ENCODE results near the gene KPNA2.
"Not testable (repeated sequence)": the region's sequence is repeated elsewhere in the genome, so short reads cannot be mapped to it uniquely, and the experiment has no call there.

Gene KPNA2

DNA sequence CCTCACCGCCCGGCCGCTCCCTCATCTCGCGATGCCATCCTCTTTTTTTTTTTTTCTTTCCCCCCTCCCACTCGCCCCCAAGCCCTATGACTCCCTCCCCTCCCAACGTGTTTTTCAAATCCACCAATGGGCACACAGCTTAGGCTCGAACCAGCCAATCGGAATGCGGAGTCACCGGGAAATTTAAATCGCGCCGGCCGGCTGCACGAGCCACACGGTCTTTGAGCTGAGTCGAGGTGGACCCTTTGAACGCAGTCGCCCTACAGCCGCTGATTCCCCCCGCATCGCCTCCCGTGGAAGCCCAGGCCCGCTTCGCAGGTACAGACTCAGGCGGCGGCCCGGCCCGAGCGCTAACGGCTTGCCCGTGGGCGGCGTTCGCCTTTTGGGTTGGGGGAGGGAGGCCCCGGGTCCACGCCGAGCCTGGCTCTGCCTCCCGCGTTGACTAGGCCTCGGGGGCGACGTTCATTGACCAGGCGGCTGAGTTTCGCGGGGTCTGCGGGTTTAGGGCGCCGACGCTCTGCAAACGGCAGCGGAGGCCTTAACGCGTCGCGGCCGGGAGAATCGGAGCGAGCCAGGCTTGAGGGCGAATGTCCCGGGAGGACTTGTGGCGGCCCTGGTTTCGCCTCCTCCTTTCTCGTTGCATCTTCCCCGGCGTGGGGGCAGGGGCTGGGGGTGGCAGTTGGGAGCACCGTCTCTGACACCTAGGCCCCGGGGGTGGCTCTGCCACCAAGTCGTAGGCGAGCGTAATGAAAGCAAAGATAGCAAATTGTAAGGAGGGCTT, at the start of gene KPNA2:
Gene KPNA2 (plus strand): TSS at position 213 of the 781 bp plus-strand sequence. CDS start 1,398 bp downstream, outside the sequence.
- peak; percentile 66 to 98 (median 90) for DNase-seq

DNA sequence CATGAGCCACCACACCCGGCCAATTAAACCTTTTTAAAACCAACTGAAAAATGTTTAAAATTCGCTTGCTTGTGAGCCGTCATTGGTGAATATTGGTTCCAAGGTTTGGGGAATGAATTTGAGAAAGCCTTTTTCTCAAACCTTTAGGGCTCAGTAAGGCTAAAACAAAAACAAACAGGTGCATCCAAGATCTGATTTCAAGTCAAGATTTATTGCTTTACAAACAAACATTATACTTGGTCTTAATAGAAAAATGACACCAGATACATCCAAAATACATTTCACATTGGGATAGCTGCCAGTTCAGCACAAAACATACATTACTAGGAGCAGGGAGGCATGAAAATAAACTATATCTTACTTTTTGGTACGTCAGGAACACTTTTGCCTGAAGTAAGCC, 44.6 kb upstream of the KPNA2 start:
- DNase-seq, result no peak

DNA sequence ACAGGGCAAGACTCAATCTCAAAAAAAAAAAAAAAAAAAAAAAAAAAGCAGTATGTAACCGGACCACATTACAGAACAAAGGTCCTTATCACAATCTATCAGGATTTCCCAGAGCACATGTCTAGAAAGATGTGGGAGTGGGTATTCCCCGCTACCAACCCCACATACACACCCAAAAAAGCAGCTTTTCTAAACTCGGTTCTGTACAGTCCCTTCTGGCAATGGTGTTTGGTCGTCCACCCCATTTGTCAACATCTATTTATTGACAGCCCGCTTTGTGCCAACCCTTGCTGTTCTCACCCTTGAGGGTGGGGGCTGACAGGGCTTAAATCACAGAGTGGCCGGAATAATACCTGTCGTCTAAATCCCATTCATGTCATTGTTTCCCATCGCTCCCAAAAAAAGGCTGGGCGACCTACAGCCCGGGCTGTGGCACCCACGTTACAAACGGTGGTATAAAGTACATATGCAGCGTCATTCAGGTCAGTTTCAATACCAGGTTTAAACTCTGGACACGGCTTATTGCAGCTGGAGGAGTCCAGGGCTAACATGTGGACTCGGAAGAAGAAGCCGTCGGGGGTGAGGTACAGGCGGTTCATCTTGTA, 42.9 kb upstream of the KPNA2 start:
- DNase-seq, result peak in 1 of 51 donors; percentile 36

DNA sequence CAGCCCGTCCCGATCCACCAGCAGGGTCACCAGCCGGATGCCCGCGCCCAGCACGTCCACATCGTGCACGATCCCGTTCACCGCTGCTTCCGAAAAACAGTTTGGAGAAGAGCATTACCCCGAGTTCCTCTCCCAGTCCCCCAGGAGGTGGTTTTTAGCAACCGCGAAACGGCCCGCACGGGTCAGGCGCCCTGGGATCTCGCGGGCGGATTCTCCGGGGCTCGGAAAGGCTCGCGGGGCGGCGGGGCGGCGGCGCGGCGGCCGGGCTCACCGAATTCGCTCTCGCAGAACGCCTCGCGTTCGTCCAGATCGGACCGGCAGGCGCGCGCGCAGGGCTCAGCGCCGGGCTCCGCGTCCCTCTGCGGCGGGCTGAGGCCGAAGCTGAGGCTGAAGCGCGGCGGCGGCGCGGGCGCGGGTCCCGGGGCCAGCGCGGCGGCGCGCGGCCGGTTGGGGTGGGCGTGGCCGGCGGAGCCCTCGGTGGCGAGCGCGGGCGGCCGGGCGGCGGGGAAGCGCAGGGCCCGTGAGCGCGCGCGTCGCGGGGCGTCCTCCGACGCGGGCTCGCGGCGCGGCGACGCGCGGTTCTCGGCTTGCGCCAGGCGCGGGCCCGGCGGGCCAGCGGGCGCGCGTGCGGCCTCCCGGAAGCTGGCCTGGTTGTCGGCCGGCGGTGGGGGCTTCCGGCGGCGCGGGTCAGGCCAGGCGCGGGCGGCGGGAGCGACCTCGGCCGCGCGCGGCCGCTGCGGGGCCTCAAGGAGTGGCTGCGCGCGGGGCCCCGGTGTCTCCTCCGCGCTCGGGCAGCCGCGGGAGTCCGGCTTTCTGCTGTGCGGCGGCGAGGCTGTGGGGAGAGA, 42.2 kb upstream of the KPNA2 start:
- peak in 49 of 51 donors; percentile 26 to 90 (median 70) for DNase-seq

DNA sequence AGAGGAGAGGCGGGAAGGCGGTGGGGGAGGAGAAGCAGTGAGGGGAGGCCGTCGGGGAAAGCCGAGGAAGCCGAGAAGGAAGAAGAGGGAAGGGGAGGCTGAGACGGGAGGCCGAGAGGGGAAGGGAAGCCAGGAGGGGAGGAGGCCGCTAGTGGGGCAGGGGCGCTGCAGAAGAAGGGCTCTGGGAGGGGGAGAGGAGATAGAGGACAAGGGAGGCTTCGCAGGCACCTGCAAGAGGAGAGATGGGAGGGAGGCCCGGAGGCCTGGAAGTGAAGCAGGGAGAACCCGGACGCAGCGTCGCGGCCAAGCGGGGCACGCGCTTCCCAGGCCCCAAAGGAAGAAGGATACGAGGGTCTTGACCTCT, 41.6 kb upstream of the KPNA2 start:
- peak in 2 of 51 donors; percentile 54 to 84 for DNase-seq

DNA sequence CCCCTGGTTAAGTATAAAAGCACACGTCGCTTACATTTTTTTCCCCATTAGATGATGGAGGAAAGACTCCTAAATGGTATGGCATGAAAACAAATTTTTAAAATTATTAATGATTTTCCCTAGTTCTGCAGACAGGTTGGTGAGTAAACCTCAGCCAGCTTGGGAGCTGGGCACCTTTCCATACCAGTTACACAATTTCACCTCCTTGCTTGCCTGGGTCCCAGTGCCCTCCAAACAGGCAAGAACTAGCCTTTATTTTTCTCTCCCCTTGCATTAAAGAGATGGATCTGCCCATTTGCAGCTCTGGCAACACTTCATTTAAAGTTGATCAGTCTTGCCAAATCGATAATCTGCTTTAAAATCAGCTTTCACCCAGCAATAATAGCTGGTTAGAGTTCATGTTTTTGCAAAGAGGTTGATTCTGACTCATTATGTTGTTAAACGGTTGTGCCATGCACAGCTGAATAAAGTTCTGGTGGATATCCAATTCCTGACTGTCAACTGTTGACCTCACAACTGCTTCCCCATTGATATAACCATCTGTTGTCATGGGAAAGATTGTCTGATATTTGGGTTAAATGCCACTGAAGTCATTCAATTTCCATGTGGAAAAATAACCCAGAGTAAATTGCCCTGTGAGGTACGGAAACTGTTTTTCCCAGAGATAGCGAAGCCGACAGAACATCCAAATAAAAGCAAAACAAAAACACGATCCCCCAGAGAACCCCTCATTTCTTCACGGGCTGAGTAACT, 40.5 kb upstream of the KPNA2 start:
- DNase-seq, result peak in 6 of 51 donors; percentile 4 to 49 (median 18)

DNA sequence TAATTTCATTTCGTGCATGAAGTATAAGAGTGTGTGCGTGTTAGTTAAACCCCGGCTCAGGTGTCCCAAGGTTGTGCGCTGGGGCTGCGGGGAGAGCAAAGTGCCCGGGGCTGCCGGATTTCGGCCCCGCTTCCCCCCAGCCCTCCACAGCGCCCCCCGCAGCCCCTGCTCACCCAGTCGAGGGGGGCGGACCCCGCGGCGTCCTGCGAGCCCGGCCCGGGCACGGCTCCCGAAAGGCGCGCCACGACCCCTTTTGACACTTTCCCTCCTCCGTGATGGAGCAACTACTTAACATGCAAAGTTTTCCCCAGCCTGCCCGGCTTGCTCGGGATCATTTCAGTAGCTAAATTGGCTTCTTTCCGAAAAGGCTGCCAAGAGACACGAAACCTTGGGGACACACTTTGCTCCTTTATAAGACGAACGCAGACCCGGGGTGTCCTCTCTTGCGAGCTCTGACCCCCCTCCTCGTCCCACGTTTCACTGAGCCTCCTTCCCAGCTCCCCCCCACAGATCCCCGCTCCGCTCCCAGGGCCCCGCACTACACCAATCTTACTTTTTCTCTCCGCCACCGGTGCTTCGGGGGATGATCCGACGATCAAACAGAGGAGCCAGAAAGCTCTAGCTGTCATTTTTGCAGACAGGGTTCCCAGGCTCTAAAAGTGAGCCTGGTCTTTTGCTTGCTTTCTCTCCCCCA, 39.8 kb upstream of the KPNA2 start:
- peak in 24 of 51 donors; percentile 7 to 55 (median 26) for DNase-seq

DNA sequence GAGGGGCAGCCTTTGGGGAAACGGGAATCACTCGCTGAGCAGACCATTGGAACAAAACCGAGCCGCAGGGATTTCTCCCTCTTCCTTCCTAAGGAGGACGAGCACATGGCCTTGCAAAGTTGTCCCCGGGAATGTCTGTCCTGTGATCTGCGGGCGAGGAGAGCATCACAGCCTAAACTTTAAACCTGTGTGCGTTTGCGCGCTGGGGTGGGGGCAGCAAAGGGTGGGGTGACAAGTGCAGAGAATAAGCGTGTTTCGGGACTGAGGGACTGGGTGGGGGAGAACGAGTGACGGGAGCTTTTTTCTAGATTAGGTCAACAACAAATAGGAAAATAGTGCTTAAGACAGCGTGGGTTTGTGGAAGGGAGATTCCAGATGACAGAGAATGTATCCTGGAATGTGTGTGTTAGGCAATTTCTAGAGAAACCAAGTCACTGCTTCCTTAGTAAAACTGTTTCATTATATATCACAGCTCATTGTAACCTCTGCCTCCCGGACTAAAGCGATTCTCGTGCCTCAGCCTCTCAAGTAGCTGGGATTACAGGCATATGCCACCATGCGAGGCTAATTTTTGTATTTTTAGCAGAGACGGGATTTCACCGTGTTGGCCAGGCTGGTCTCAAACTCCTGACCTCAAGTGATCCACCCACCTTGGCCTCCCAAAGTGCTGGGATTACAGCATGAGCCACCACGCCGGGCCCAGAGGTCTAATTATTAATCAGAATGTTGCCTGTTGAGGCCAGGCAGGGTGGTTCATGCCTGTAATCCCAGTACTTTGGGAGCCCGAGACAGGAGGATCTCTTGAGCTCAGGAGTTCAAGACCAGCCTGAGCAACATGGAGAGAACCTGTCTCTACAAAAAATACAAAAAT, 39.0 kb upstream of the KPNA2 start, which contains the start of gene C17orf58:
Gene C17orf58 (minus strand): TSS at position 169 of the 871 bp plus-strand sequence. CDS start 271 bp downstream, outside the sequence.
- DNase-seq, result peak in 1 of 51 donors; percentile 15

DNA sequence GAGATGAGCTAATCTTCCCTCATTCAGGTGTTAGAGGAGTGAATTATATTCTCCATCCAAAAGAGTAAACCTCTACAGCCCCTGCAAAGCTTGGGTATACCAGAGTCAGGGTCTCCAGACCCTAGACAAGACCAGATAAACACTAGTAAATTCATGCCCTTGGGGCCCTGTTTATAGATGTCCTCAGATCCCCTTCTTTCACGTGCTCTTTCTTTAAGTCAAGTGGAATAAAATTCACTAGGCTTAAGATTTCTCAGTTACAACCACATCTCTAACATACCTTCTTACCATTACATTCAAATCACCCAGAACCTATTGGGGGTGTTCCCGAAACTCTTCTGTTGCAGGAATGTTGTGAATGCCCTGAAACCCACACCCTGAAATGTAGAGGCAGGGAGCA, 37.1 kb upstream of the KPNA2 start:
- no peak for DNase-seq

DNA sequence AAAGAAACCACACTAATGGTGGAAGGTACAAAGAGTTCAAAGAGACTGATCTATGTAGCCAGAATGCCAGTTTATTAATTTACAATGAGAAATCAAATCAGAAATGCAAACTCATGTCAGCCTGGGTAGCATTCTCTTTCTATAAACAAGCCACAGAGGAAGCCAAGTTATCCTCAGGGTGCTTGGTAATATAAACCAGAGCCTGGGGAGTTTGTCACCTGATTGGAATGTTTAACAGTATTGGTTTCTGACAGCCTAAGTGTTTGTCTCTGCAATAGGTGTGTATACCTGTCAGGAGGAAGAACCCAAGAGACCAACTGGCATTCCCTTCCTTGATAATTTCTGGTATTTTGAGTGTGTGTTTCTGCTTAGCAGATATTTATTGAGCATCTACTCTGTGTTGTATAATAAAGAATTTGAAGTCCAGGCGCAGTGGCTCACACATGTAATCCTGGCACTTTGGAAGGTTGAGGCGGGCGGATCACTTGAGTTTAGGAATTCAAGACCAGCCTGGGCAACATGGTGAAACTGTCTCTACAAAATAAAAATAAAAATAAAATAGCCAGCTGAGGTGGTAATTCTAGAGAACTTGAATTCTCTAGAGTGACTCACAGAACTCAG, 36.1 kb upstream of the KPNA2 start:
- DNase-seq, result no peak

DNA sequence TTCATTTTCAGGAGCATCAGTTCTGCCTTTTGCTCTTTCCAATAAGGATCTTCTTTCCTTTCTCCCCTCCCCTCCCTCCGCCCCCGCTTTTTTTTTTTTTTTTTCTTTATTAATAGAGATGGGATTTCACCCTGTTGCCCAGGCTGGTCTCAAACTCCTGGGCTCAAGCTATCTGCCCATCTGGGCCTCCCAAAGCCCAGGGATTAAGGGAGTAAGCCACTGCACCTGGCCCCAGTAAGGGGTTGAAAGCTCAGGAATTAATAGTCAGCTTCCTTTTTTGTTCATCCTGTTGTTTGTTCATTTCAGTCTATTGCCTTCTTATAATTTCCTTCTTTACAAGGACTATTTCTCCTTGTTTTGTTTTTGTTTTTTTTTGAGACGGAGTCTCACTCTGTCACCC, 31.3 kb upstream of the KPNA2 start:
- DNase-seq, result no peak

DNA sequence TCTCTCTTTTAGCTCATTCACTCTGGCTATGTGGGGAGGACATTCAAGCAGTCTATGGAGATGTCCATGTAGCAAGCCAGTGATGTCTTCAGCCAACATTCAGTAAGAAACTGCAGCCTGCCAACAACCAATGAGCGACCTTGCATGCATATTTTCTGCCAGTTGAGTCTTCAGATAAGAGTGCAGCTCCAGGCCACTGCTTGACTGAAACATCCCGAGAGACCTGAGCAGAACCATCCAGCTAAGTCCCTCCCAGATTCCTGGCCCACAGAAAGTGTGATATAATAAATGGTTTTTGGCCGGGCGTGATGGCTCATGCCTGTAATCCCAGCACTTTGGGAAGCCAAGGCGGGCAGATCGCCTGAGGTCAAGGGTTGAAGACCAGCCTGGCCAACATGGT, 28.7 kb upstream of the KPNA2 start:
- no peak for DNase-seq

DNA sequence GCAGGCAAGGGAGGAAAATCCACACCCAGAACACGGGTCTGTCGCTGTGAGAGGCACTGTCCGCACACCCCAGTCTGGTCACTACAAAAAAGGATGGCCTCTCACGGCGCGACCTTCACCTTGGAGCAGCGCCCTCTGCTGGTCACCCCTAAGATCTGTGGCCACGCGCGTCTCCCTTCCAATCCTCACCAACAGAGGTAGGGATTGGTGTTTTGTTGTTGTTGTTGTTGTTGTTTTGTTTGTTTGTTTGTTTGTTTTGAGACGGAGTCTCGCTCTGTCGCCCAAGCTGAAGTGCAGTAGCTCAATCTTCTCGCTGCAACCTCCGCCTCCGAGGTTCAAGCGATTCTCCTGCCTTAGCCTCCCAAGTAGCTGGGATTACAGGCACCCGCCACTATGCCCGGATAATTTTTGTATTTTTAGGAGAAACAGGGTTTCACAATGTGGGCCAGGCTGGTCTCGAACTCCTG, 24.3 kb upstream of the KPNA2 start:
- DNase-seq, result peak in 31 of 51 donors; percentile 1 to 67 (median 18)

DNA sequence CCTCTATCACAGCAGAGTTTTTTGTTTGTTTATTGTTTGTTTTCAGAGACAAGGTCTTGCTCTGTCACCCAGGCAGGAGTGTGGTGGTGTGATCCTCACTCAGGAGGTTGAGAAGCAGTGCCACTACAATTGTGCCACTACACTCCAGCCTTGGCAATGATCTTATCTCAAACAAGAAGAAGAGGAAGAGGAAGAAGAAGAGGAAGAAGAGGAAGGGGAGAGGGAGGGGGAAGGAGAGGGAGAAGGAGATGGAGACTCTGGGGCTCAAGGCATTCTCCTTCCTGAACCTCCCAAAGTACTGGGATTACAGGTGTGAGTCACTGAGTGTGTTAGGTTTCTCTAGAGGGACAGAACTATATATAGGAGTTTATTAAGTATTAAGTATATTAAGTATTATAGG, 22.1 kb upstream of the KPNA2 start:
- DNase-seq, result no peak

DNA sequence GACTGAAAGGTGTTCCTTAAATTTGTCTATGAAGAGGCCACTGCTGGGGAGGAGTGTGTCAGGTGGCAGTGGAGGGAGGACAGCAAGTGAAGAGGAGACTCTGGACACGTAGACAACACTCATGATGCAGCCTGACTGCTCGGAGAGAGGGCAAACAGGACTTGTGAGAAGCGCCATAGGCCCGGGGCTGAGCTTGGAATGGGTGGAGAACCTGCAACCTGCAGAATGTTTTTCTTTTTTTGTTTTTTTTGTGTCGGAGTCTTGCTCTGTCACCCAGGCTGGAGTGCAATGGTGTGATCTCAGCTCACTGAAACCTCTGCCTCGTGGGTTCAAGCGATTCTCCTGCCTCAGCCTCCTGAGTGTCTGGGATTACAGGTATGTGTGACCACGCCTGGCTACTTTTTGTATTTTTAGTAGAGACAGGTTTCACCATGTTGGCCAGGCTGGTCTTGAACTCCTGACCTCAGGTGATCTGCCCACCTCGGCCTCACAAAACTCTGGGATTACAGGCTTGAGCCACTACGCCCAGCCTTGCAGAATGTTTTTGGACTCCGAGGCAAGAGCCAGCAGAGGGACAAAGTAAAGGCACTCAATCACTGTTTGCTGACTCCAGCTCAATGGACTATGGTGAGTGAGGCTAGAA, 20.3 kb upstream of the KPNA2 start:
- no peak for DNase-seq

DNA sequence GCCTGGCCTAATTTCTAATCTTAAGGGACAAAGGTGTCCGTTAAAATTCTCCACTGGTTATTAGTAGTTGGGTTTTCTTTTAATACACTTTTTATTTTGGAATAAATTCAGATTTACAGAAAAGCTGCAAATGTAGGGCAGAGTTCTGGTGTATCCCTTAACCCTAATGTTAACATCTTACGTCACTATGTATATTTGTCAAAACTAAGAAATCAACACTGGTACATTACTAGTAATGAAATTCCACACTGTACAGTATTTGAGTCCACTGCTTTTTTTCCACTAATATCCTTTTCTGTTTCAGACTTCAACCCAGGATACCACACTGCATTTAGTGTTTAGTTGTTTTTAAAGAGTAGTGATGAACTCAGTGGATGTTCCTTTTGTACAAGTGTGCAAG, 18.7 kb upstream of the KPNA2 start:
- no peak for DNase-seq

DNA sequence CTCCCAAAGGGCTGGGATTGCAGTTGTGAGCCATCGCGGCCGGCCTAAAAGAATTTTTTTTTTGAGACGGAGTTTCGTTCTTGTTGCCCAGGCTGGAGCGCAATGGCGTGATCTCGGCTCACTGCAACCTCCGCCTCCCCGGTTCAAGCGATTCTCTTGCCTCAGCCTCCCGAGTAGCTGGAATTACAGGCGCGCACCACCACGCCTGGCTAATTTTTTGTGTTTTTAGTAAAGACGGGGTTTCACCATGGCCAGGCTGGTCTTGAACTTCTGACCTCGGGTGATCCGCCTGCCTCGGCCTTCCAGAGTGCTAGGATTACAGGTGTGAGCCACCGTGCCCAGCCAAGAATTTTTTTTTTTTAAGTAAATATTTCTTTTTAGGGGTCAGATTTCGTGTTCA, 17.0 kb upstream of the KPNA2 start:
- DNase-seq, result not testable (repeated sequence)

DNA sequence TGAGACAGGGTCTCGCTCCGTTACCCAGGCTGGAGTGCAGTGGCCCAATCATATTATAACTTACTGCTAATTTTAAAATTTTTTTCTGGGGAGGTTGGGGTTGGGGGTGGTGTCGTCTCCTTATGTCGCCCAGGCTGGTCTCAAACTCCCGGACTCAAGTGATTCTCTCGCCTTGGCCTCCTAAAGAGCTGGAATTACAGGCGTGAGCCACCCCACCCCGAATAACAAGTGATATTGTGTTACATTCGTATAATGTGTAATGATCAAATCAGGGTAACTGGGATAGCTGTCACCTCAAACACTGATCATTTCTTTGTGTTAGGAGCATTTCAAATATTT, 16.2 kb upstream of the KPNA2 start:
- DNase-seq, result no peak

Measured in hypothalamus (tissue), 51 donors.